Ovary (tissue), 3 donors: Measurements from ENCODE around the gene CACNG7.

Experiments
- CTCF ChIP-seq, 3 donors: fragments of 450-650 bp in 2 of 3; fragments of 200-600 bp in 1 of 3; IDR thresholded peaks; one replicate each; pipeline versions ENCODE4 v1.5.1 to v1.8.0; 2016 to 2022; ENCODE audit warnings: antibody characterized with exemption in 3 of 3, mild to moderate bottlenecking in 1 of 3
- POLR2A ChIP-seq: fragments of 450-650 bp; IDR thresholded peaks from one replicate; pipeline ENCODE4 v1.6.1; 2017; ENCODE audit warnings: antibody characterized with exemption, mild to moderate bottlenecking, moderate library complexity
- donor health status: DM: no; HTN: no; CAD: no.

- TF ChIP-seq CTCF (IDR thresholded peaks at IDR 0.05) (no peak), POLR2A (no peak)
Observed at GRCh38 chr19:53982611-53983010, 73.5 kb downstream of the CACNG7 start.
